Liver (tissue), 3 donors: ENCODE data around the gene LRFN5.
"Not testable (repeated sequence)": the region's sequence is repeated elsewhere in the genome, so short reads cannot be mapped to it uniquely, and the experiment has no call there.

ENCODE experiments used
- CTCF ChIP-seq: fragments of 150-350 bp; IDR thresholded peaks from 2 replicates; pipeline ENCODE4 v1.5.1; 2017; ENCODE audit warnings: improper control_type of control experiment, low read depth, low read length; ENCODE audit not compliant: missing input control
- REST ChIP-seq: IDR thresholded peaks from 2 replicates; pipeline ENCODE4 v1.6.1; 2016; ENCODE audit warnings: antibody characterized with exemption, mild to moderate bottlenecking
- SP1 ChIP-seq: IDR thresholded peaks from 2 replicates; pipeline ENCODE4 v1.6.1; 2018; ENCODE audit warnings: antibody characterized with exemption, mild to moderate bottlenecking
- donor health status: healthy.
- donor health status: healthy.

GRCh38 chr14:41599805-41600385 is 6.8 kb upstream of the LRFN5 start:
- not testable (repeated sequence) for TF ChIP-seq CTCF, REST, SP1
